HG02943 (cell line): ENCODE results near the gene AIPL1.

ENCODE experiments used
- ATAC-seq: cut with Tn5 transposase; IDR thresholded peaks from one replicate; pipeline ENCODE4 v1.9.1; 2021; ENCODE audit warnings: mild to moderate bottlenecking, low read depth, moderate library complexity; ENCODE audit not compliant: unreplicated experiment

AIPL1 gene

DNA sequence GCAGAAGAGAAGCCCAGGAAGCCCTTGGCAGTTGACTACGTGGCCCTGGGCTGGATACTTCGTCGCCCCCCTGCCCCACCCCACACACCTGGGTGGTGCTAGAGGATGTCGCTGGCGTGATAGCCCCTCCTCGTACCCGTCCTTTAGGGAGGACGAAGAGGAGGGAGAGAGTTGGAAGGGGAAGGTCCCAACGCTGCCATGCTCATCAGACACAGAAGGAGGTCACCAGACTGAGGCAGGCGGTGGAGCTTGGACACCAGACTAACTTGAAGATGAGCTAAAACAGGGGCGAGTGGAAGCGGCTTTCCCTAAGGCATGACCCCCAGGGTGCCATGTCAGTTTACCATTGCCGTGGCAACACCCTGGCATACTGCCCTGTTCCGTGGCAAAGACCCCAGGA, 11.0 kb downstream of the AIPL1 start:
- ATAC-seq, result no peak

DNA sequence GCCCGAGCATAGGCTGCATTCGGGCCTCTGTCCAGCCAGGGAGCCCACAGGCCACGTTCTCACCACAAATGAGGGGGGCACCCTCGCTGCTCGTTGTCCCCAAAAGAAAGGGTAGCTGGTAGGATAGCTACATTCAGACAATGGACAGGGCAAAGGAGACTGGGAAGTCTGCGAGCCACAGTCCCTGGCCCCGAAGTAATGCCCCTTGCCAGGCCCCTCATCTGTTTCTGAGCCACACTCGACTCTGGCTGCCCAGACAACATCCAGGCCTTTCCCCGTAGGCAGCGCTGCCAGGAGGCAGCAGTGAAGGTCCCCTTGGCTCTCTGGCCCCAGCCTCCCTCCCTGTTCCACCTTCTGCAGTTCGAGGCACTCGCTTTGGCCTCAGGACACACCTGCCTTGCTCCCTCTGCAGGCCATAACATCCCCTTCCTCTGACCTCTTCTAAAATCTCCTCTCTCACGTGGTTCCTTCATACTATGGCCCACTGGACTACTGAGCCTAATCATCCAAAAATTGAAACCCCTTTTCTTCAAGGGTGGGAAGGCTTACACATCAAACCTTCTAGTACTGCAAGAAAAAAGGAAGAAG, 12.2 kb downstream of the AIPL1 start:
- ATAC-seq, result no peak

DNA sequence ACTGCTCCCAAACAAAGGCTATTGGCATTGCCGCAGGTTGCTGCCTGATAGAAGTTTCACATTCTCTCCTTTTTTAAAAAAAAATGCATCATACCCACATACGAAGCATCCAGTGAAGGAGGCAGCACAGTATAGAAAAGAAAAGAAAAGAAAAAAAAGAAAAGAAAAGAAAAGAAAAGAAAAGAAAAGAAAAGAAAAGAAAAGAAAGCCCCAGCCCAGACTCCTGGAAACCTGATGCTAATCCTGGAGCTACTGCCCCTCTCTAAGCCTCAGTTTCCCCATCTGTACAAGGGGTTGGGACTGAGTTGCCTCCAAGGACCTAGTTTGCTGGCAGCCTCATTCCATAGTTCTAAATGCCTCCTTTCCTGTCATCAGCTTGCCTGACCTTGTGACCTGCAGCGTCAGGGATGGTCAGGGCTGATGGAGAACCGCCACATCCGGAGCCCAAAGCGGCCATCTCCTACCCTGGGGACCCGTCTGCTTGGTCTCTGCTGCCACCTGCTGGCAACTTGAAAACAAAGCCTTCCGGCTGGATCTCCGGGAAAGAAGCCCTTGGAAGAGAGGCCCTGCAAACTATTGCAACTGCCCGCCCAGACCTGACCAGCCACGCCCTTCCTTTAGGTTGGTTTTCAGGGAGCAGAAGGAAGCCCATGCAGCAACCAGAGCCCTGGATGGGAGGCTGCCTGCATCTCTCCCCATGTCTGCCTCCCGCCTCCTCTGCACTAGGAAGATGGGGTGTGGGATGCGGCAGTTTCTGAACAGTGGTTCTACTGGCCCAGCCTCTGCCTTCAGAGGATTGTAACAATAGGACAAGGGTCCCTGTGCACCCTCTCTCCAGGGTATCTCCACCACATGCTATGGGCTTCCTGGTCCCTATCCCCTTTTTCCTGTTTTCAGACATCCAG, 13.0 kb downstream of the AIPL1 start:
- no peak for ATAC-seq

DNA sequence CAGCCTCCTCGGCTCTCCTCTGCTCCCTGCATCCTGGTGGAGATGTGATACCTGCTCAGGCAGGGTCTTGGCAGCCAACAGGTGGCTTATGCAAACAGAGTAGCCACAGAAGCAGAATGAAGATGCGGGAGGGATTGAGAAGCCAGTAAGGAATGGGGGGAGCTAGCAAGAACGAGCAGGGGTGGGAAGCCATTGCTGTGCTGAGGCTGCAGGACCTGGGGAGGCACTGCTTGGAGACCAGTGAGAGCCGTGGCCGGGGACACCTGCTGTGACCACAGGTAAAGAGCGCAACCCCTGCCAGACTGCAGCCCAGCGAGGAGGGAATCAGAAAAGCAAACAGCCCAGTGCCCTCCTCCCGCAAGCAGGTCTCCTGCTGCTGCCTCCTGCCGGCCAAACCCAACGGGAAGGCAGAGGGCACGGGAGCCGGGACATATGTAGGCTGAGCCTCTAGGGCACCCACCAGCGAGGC, 14.7 kb downstream of the AIPL1 start:
- ATAC-seq, result no peak

DNA sequence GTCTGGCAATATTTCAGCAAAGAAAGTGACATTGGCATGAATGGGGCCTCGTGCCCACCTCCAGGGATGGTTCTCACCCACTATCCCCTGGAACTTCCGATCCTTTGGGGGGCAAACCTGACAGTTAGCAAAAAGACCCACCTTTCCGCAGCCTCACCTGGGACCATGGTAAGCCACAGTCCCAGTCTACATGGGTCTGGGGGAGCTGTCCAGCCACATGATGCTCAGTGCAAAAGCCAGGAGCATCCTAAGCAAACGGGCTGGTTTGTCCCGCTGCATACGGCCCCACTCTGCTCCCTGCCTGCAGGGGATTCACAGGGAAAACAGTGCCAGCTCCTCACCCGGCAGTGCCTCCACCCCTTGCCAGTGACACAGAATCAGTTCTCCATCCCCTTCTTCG, 19.3 kb downstream of the AIPL1 start:
- ATAC-seq, result no peak

DNA sequence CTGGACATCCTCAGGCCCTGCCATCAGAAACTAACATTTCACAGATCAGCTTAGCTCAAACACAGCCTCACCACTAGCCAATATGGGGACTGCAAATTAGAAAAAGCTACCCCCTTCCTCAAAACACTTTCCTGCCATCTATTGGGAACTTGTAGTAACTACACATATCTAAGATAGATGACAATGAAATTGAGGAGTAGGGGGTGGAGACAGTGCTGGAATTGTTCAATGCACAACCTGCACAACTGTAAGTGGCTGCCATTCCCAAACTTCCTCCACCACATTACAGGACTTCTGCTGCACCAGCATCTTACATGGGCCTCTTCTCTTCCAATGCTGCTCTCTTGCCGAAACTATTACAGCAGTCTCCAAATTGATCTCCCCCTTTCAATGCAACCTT, 21.9 kb downstream of the AIPL1 start:
- no peak for ATAC-seq

DNA sequence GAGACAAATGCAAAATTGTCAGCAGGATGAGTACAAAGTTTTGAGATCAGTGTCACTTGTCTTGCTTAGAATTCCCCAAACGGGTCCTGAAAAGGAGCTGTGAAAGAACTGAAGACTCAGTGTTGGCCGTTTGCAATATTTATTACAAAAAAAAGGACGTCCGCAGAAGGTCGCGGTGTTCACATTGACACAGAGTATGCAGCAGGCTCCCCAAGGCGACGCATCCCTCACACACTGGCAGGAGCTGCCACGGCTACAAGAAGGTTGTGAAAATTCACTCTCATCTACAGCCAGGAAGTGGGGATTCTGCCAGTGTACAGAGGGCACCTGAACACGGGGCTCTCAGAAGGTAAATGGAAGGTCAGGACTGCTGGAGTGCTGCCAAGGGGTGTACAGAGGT, 26.2 kb downstream of the AIPL1 start:
- ATAC-seq, result no peak

DNA sequence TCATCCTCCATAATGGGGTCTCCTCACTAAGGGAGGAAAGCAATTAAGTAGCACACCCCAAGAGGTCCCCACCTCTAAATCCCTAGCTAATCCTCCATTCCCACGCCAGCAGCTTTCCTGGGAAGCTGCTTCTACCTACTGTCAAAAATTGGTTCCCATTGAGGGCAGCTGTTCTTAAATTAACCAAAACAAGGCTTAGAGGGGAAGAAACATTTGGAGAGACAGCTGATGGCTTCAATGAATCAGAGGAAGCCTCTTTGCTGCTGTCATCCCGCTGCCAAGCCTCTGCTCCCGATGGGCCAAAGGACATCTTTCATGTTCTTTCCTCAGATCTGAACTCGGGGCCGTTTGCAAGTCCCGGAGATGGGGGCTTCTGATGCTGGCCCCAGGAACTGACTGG, 26.6 kb downstream of the AIPL1 start:
- ATAC-seq, result no peak

DNA sequence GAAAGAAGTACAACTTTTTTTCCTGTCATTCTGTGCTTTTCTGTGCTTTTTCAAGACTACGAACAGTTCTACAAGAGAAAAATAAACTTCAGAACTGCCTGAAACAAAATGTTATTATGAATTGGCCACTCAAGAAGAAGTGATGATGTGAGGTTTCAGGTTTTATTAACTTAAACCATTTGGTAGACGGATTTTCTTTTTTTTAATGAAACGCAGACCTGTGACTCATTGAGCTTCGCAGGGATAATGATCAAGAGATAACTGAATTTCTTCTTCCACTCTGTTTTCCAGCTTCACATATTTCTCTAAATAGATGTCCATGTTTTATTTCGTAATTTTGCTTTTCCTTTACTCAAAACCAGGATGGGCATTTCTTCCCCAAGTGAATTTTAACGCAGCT, 32.7 kb downstream of the AIPL1 start:
- no peak for ATAC-seq

DNA sequence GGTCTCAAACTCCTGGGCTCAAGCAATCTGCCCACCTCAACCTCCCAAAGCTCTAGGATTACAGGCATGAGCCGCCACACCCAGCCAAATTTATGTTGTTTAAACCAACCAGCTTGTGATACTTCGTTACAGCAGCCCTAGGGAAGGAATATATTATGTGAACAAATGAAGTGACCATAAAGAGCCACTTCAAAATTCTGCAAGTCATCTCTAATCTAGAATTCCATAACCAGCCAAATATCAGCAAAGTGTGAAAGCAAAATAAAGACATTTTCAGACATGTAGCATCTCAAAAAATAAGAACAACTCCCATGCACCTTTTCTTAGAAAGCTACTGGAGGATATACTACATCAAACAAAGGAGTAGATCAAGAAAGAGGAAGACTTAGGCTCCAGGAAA, 36.0 kb downstream of the AIPL1 start:
- no peak for ATAC-seq

DNA sequence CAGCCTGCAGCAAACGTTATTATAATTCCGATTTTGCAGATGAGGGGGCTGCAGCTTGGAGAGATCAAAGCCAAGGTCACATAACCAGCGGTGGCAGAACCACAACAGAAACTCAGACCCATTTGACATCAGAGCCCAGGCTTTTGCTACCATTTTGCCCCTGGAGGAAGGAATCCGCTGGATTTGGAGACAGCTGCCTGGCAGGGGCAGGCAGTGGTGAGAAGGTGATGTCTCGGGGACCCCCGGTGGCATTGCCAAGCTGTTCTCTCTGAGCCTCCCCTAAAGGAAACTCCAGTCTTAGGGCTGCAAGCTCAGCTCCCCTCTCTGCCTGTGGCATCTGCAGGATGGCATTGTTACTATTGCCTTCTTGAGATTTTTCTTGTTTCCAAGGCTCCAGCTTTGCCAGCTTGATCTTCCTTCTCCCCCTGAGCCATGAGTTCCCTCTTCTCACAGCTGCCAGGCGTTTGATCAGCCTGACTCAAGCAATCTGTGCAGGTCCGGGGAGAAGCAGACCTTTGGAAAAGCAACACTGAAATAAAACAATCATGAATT, 40.8 kb downstream of the AIPL1 start:
- ATAC-seq, result no peak

DNA sequence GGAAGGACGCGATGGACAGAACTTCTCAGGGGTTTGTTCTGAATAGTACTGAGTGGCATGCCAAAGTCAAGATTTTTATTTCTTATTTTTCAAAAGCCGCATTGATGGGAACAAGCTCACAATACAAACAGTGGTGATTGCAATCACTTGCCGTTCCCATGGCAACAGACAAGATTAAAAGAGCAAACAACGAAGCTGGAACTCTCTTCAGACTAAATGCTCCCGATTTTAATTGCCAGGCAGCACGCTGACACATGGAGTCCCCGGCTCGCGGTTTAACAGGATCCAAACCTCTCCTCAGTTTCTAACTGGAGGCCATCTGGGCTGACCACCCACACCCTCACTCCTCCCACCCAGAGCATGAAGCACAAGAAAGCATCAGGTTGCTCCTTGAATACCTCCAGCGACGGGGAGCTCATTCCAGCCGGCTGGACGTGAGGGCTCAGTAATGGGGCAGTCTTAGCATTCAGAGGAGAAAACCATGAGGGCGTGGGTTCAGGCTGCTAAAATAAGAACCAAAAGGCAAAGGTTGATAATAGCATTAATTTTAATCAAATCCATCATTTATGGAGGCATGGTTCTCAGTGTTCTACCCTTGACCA, 41.5 kb downstream of the AIPL1 start:
- ATAC-seq, result no peak

DNA sequence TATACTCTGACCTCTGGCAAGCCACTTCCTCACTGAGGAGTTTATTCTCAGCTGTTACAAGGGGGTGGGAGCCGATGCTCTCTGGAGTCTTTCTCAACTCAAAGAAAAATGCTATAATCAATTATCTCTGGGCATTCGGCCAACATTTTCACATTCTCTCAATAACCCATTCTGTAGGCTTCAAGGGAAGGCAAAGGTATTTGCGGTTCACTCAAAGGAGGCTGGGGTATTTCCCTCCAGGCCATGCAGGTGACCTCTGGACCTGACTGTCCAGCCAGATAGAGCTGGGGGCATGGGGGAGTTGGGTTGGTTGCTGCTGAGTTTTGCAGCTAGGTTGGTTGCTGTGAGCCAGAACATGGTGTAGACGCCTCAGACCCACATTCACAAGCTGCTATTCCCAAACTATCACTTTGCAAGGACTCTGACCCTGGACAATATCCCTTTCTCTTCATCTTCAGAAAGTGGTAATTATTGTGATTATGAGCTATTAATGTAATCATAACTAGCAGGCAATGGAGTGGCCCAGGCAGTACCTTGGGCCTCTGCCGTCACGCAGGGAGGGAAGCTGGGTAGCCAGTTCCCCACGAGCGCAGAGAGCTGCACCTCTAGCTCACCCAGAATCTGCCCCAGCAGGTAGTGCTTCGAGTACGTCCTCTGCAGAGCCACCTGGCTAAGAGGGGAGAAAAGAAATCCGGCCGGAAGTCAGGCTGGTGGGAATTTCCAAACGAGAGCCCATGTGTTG, 42.1 kb downstream of the AIPL1 start:
- no peak for ATAC-seq

DNA sequence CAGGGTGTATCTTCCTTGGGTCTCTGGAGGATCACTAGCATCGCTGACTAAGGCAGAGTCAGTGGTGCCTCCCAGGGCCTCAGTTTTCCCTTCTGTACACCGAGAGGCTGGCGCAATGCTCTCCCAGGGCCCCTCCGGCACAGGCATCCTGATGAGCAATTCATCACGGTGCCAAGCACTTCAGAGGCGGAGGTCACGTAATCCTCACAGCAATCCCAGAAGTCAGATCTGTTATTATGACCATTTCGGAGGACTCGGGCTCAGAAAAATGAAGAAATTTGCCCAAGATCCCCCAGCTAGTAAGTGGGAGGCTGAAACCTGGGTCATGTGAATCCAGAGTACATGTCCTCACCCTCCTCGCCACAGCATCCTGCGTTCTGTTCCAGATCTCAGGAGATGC, 46.5 kb downstream of the AIPL1 start:
- no peak for ATAC-seq

DNA sequence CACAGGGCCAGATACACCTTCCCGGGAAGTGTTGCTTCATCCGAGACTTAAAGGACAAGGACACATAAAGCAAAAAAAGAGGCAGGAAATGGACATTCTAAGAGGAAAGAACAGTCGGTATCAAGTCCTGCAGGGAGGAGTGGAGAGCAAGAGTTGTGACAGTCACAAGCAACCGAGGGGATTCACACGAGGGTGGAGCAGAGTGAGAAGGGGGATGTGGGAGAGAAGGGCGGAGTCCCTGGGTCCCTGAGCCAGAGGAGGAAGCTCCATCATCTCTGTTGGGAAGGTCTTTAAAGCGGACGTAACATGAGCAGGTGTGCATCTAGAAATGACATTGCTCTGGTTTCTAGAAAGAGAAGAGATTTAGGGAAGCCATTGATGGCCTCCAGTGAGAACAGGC, 47.1 kb downstream of the AIPL1 start:
- ATAC-seq, result no peak

DNA sequence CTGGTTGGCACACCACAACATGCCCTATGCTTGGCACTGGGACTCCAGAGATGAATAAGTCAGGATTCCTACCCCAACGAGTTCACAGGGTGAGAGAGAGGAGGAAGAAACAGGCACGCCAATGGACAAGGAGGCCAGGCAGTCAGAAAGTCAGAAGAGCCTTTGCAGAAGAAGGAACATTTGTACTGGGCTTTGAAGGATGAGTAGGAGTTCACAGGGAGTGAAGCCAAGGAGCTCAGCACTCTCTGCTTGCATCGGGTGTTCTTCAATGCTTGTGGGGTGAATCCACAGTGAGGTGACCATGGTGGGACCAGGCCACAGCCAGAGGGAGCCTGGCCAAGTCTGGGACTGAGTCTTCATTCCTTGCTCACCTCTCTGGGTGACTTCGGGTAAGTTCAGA, 47.5 kb downstream of the AIPL1 start:
- no peak for ATAC-seq

DNA sequence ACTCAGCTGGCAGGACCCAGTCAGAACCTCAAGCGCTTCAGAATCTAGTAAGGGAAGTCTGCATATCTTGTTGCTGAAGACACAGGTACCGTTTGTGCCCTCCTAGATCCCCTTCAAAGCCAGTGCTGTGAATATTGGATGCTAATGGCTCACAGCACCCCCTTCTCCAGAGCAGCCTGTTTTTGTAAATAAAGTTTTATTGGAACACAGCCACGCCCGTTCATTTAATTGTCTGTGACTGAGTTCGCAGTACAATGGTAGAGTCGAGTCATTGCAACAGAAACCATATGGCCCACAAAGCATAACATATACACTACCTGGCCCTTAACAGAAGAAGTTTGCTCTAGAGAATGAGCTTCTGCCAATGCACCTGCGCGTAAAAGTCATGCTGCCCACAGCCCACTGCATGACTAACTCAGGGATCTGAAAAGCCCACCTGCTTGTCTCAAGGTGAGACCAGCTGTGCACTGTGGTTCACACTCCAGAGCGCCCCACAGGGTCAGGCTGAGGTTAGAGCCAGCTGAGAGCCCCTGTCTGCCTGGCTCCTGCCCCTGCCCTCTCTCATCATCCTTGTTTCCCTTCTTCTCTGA, 48.8 kb downstream of the AIPL1 start:
- no peak for ATAC-seq

DNA sequence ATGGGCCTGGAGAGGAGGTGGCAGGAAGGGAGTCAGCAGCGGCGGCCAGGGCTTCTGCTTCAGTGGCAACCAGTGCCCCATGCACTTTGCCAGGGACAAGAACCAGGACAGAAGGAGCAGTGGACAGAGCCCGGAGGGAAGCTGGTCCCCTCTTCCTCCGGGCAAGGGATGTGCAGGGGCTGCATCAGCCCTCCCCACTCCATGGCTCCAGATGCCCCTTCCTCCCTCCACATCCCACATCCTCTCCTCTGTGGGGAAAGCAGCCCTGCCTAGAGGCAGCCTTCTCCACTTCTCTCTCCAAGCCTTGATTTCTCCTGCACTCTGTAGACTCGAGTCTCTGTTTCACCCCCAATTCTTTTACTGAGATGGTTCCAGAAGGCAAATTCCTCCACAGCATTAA, 50.4 kb downstream of the AIPL1 start:
- ATAC-seq, result no peak

DNA sequence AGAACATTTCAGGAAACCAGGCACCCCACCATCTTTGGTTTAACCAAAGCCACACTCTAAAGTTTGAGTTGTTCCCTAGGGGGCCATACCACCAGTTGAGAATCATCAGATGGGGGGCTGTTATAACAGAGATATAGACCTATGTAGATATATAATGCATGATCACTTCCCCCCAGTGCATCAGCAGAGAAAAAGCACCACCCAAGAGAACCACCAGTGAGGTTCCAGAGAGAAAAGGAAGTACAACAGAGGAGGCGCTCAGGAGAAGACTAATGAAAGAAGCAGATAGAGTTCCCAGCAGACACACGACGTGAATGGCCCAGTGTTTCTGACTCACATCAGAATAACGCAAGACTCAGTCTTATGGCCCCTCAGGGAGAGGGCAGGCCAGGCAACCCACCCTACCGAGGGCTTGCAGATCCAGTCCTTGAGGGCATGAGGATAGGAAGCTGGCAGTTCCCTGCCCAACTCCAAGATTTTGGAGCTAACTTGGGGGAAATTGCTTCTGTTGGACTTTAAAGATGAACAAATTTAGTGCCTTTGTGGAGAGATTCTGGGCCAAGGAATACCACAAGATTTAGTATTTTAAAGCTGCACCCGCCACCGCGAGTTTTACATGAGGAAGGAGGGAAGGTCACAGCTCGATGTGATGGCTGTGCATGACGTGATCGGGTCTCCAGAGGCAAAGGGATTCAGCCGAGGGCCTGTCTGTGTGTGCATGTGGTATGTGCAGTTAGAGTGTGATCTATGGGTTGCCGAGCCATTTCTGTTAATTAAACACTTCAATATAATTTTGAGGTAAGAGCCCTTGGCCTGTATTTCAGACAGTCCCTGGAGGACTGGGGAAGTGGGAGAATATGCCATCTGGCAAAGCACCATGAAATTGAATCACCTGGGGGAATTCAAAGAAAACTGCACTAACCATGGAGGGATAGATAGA, 53.1 kb downstream of the AIPL1 start:
- ATAC-seq, result no peak
